ENCODE measurements around the gene MICAL3. TPM values are rescaled to one million over a fixed set of nuclear protein-coding genes. Genes with fewer than 3 reads are reported as not detected.
"Not testable (repeated sequence)": the region's sequence is repeated elsewhere in the genome, so short reads cannot be mapped to it uniquely, and the experiment has no call there.

MICAL3 gene
- total and polyA plus RNA-seq, 7 donors, result 9.6 to 94.2 (median 35.0) TPM

- no peaks in the 10 kb centered on the region for H3K36me3 ChIP-seq
- DNase-seq, result no peak
- no peaks in the 10 kb centered on the region for H3K27me3 ChIP-seq
- intact Hi-C loops (cut with DNase I), result loop anchor here (1.0 to 5.0 kb wide), 3 partner anchors 50 to 128 kb away; no protein-coding TSS in a partner anchor
- WGBS, 2 donors, result 41 to 56% methylated on average over 21 of the region's 21 CpGs
- H3K27ac ChIP-seq, result peak overlapping the region; percentile 87 to 95 (median 90)
- H3K4me1 ChIP-seq, result peaks cover 2 to 42% (median 26%) of the 10 kb centered on the region in 4 donors
- H3K9me3 ChIP-seq, result no peaks in the 10 kb centered on the region
- no peak for TF ChIP-seq POLR2A (IDR thresholded peaks at IDR 0.05)
- TF ChIP-seq EP300 (IDR thresholded peaks at IDR 0.05), result no peak
- no peak for TF ChIP-seq POLR2AphosphoS5 (IDR thresholded peaks at IDR 0.05)
- no peak for TF ChIP-seq CTCF (IDR thresholded peaks at IDR 0.05)
- H3K4me3 ChIP-seq, result peak overlapping the region in 3 of 4 donors; percentile 75 to 78 (median 78)
Observed at GRCh38 chr22:18024956-18025720, 777 bp upstream of the MICAL3 start.

DNA sequence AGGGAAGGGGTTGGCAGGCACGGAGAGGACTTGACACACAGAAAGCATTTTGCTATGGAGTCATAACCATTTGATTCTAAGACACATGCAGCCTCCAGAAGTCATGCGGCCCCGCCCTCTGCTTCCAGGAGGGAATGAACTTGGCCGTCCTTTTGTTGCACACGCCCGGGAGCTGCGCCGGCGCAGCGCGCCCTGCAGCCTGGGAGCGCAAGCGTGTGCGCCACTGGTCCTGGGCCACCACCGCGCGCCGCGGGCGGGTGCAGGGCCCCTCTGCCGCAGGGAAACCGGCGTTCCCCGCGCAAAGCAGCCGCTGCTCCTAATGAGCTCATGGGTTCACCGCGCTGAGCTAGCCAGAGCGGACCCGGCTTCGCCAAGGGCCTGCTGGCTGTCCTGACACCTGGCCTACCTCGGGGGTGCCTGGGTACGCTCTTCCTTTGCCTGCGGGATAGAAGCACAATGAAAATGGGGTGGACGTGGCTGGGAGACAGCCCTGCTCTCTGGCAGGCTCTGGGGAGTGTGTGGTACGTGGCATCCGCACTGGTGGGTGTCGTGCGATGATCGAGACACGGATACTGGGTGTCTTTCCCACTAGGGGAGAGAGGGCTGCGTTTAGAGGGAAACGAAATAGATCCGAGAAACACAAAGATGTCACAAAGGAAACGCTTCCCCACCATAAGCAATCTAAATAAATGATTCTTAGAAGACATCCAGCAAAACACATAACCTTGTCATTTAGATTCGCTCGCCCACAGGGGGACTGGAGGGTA lies 669 bp downstream of the MICAL3 start:
- H3K36me3 ChIP-seq, result no peaks in the 10 kb centered on the region
- H3K27me3 ChIP-seq, result no peaks in the 10 kb centered on the region
- peak overlapping the region; percentile 87 to 95 (median 90) for H3K27ac ChIP-seq
- DNase-seq, result peak; percentile 93
- TF ChIP-seq POLR2AphosphoS5 (IDR thresholded peaks at IDR 0.05) (peak; percentile 58 to 90 (median 82)), CTCF (IDR thresholded peaks at IDR 0.05) (no peak), POLR2A (IDR thresholded peaks at IDR 0.05) (peak; percentile 30 to 76)
- 0 to 1% methylated on average over 47 of the region's 47 CpGs for WGBS, 2 donors
- H3K9me3 ChIP-seq, result no peaks in the 10 kb centered on the region
- peak overlapping the region; percentile 51 to 78 (median 76) for H3K4me3 ChIP-seq
- peaks cover 2 to 42% (median 26%) of the 10 kb centered on the region in 4 donors for H3K4me1 ChIP-seq
- intact Hi-C loops (cut with DNase I), result loop anchor here (1.0 to 5.0 kb wide), 5 partner anchors 21 to 193 kb away; no protein-coding TSS in a partner anchor

DNA sequence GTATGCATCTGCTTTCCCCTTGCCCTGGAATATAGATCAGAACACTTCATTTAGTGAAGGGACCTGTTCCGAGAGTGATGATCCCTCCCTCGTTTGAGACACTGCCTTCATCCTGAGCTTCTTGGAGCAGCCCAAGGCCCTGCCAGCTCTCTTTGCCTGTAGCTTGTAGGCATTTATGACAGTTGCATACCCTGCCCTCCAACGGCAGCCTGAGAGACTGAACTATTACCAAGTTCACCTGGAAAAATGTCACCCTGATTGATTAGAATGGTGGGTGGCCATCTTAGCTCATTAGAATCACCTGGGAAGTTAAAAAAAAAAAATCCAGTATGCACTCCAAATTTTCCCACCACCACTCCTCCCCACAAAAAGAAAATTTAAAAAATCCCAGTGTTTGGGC lies 1.5 kb downstream of the MICAL3 start:
- Histone ChIP-seq H3K36me3 (no peaks in the 10 kb centered on the region), H3K4me1 (peaks cover 2 to 42% (median 26%) of the 10 kb centered on the region in 4 donors), H3K27ac (peak overlapping the region; percentile 87 to 95 (median 90)), H3K27me3 (no peaks in the 10 kb centered on the region), H3K9me3 (no peaks in the 10 kb centered on the region), H3K4me3 (peak overlapping the region in 3 of 4 donors; percentile 75 to 78 (median 78))
- DNase-seq, result no peak
- intact Hi-C loops (cut with DNase I), result loop anchor here (2.0 to 5.0 kb wide), 4 partner anchors 20 to 192 kb away; no protein-coding TSS in a partner anchor
- TF ChIP-seq POLR2AphosphoS5 (IDR thresholded peaks at IDR 0.05) (no peak), POLR2A (IDR thresholded peaks at IDR 0.05) (no peak), CTCF (IDR thresholded peaks at IDR 0.05) (no peak), EP300 (IDR thresholded peaks at IDR 0.05) (no peak)
- WGBS, 2 donors, result 38 to 68% methylated on average over 3 of the region's 3 CpGs

DNA sequence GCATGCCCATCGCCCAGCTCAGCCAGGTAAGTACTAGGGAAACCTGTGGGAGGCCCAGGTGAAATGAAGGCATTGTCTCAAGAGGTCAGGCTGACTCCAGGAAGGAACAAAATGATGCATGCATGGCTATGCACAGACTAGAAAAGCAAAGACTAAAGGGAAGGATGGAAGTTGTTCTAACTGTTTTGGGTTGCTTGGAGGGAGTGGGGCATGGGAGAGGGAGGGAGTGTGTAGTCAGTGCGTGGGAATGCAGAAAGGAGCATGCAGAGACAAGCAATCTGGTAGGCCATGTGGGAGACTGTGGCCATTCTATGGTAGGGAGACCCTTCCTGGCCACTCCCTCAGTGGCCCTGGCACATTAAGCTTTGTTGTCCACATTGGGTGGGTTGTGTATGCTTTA lies 2.9 kb downstream of the MICAL3 start:
- H3K9me3 ChIP-seq, result no peaks in the 10 kb centered on the region
- intact Hi-C loops (cut with DNase I), result loop anchor here (5.0 kb wide), 2 partner anchors 109 to 124 kb away; no protein-coding TSS in a partner anchor
- H3K4me1 ChIP-seq, result peaks cover 2 to 42% (median 26%) of the 10 kb centered on the region in 4 donors
- H3K27me3 ChIP-seq, result no peaks in the 10 kb centered on the region
- 94 to 96% methylated on average over 2 of the region's 2 CpGs for WGBS, 2 donors
- DNase-seq, result no peak
- no peaks in the 10 kb centered on the region for H3K36me3 ChIP-seq
- no peak overlapping the region for H3K4me3 ChIP-seq
- peak overlapping the region in 2 of 4 donors; percentile 91 to 95 for H3K27ac ChIP-seq
- no peak for TF ChIP-seq POLR2AphosphoS5 (IDR thresholded peaks at IDR 0.05)
- no peak for TF ChIP-seq CTCF (IDR thresholded peaks at IDR 0.05)
- no peak for TF ChIP-seq EP300 (IDR thresholded peaks at IDR 0.05)
- no peak for TF ChIP-seq POLR2A (IDR thresholded peaks at IDR 0.05)

- not testable (repeated sequence) for H3K9me3 ChIP-seq, H3K4me3 ChIP-seq, H3K36me3 ChIP-seq, H3K27me3 ChIP-seq, DNase-seq
- intact Hi-C loops (cut with DNase I), result loop anchor here (5.0 kb wide), 2 partner anchors 108 to 123 kb away; no protein-coding TSS in a partner anchor
- H3K4me1 ChIP-seq, result peaks cover 2 to 42% (median 26%) of the 10 kb centered on the region in 4 donors
- 97% methylated on average over 2 of the region's 2 CpGs for WGBS, 2 donors
- peak overlapping the region in 1 of 4 donors; percentile 19 for H3K27ac ChIP-seq
Observed at GRCh38 chr22:18020743-18021142, 3.6 kb downstream of the MICAL3 start.
